SU-DHL-6 (cell line): ENCODE results near the gene ZDHHC19.

ENCODE experiments used
- H2AFZ ChIP-seq: fragments of 200-600 bp; sonication (generic); 2 replicates; pipeline ENCODE4 v1.6.1; 2014; ENCODE audit warnings: low read depth, mild to moderate bottlenecking, moderate library complexity, mixed read lengths, antibody characterized with exemption, low read length; ENCODE audit not compliant: severe bottlenecking
- H3F3A ChIP-seq: fragments of 200-600 bp; shearing (Covaris generic); 2 replicates; pipeline ENCODE4 v1.6.0; 2016; ENCODE audit warnings: antibody characterized with exemption, mild to moderate bottlenecking; ENCODE audit not compliant: insufficient read depth
- H3K27ac ChIP-seq: fragments of 200-600 bp; sonication (generic); 2 replicates; pipeline ENCODE4 v1.5.1; 2016; ENCODE audit warnings: low read depth, mild to moderate bottlenecking, low read length, moderate library complexity, mixed read lengths
- H3K27me3 ChIP-seq: fragments of 200-600 bp; sonication (generic), shearing (Covaris generic); 2 replicates; pipeline ENCODE4 v1.6.0; 2014; ENCODE audit warnings: mild to moderate bottlenecking, low read length
- H3K36me3 ChIP-seq: fragments of 200-600 bp; sonication (generic); 2 replicates; pipeline ENCODE4 v1.6.1; 2014; ENCODE audit warnings: mild to moderate bottlenecking, low read length, mixed read lengths
- H3K4me2 ChIP-seq: fragments of 300-600, 200-600 bp; shearing (Covaris generic), sonication (generic); 2 replicates; pipeline ENCODE4 v1.6.0; 2014; ENCODE audit warnings: low read length, low read depth, mild to moderate bottlenecking; ENCODE audit not compliant: poor library complexity, severe bottlenecking
- H3K4me3 ChIP-seq: fragments of 200-600 bp; sonication (generic); 2 replicates; pipeline ENCODE4 v1.5.1; 2014; ENCODE audit warnings: antibody characterized with exemption, low read length, mild to moderate bottlenecking, mixed read lengths; ENCODE audit not compliant: insufficient read depth, poor library complexity, severe bottlenecking
- H3K79me2 ChIP-seq: fragments of 200-600 bp; sonication (generic); 2 replicates; pipeline ENCODE4 v1.6.1; 2014; ENCODE audit warnings: mild to moderate bottlenecking, low read length, moderate library complexity; ENCODE audit not compliant: insufficient read depth
- H3K9ac ChIP-seq: fragments of 200-600 bp; sonication (generic); 2 replicates; pipeline ENCODE4 v1.7.0; 2014; ENCODE audit warnings: mild to moderate bottlenecking, low read length
- H3K9me2 ChIP-seq: fragments of 200-600 bp; sonication (generic); replicated peaks from 2 replicates; pipeline ENCODE4 v1.6.1; 2014; ENCODE audit warnings: low read length; ENCODE audit not compliant: insufficient read depth
- H3K9me3 ChIP-seq: fragments of 200-600 bp; sonication (generic); 2 replicates; pipeline ENCODE4 v1.6.1; 2014; ENCODE audit warnings: low read length, mixed read lengths; ENCODE audit not compliant: insufficient read depth
- H4K20me1 ChIP-seq: fragments of 200-600 bp; sonication (generic); 2 replicates; pipeline ENCODE4 v1.6.1; 2014; ENCODE audit warnings: low read depth, mild to moderate bottlenecking, antibody characterized with exemption, low read length, moderate library complexity, mixed read lengths
- CTCF ChIP-seq: fragments of 200-600 bp; sonication (generic); IDR thresholded peaks from one replicate; pipeline ENCODE4 v1.5.1; 2017; ENCODE audit warnings: antibody characterized with exemption, mild to moderate bottlenecking, low read length, moderate library complexity; ENCODE audit not compliant: insufficient read depth, poor library complexity, severe bottlenecking
- EZH2phosphoT487 ChIP-seq: fragments of 200-600 bp; sonication (generic), shearing (Covaris generic); conservative IDR thresholded peaks from 2 replicates; pipeline ENCODE4 v1.6.1; 2018; ENCODE audit warnings: mild to moderate bottlenecking, antibody characterized with exemption, low read length, moderate library complexity, mixed read lengths

Gene ZDHHC19

GRCh38 chr3:196241704-196242103, 30.5 kb upstream of the ZDHHC19 start:
- no peak overlapping the region for H3K4me3 ChIP-seq
- H3K9me3 ChIP-seq: no peaks in the 10 kb centered on the region
- H3K9me2 ChIP-seq: no peaks in the 10 kb centered on the region
- H3K36me3 ChIP-seq: no peaks in the 10 kb centered on the region
- no peak overlapping the region for H3K9ac ChIP-seq
- H3K79me2 ChIP-seq: no peaks in the 10 kb centered on the region
- no peaks in the 10 kb centered on the region for H4K20me1 ChIP-seq
- H2AFZ ChIP-seq: no peak overlapping the region
- H3K27ac ChIP-seq: no peak overlapping the region
- no peaks in the 10 kb centered on the region for H3F3A ChIP-seq
- no peak overlapping the region for H3K4me2 ChIP-seq
- H3K27me3 ChIP-seq: no peaks in the 10 kb centered on the region
- TF ChIP-seq CTCF (no peak), EZH2phosphoT487 (no peak)

DNA sequence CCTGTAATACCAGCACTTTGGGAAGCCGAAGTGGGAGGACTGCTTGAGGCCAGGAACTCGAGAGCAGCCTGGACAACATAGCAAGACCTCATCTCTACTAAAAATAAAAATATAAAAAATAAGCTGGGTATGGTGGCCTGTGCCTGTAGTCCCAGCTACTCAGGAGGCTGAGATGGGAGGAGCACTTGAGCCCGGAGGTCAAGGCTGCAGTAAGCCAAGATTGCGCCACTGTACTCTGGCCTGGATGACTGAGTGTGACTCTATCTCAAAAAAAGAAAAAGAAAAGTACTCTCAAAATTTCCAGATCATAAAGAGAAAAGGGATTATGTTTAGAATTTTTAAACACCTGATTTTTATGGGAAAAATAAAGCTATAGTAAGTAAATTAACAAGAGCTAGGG, 29.2 kb upstream of the ZDHHC19 start:
- no peak overlapping the region for H3K4me2 ChIP-seq
- no peaks in the 10 kb centered on the region for H3K9me2 ChIP-seq
- no peaks in the 10 kb centered on the region for H3F3A ChIP-seq
- H3K27me3 ChIP-seq: no peaks in the 10 kb centered on the region
- H3K9me3 ChIP-seq: no peaks in the 10 kb centered on the region
- TF ChIP-seq EZH2phosphoT487 (no peak), CTCF (no peak)
- no peaks in the 10 kb centered on the region for H3K79me2 ChIP-seq
- no peaks in the 10 kb centered on the region for H4K20me1 ChIP-seq
- no peak overlapping the region for H3K4me3 ChIP-seq
- no peaks in the 10 kb centered on the region for H3K36me3 ChIP-seq
- H3K9ac ChIP-seq: no peak overlapping the region
- no peak overlapping the region for H2AFZ ChIP-seq
- H3K27ac ChIP-seq: no peak overlapping the region

DNA sequence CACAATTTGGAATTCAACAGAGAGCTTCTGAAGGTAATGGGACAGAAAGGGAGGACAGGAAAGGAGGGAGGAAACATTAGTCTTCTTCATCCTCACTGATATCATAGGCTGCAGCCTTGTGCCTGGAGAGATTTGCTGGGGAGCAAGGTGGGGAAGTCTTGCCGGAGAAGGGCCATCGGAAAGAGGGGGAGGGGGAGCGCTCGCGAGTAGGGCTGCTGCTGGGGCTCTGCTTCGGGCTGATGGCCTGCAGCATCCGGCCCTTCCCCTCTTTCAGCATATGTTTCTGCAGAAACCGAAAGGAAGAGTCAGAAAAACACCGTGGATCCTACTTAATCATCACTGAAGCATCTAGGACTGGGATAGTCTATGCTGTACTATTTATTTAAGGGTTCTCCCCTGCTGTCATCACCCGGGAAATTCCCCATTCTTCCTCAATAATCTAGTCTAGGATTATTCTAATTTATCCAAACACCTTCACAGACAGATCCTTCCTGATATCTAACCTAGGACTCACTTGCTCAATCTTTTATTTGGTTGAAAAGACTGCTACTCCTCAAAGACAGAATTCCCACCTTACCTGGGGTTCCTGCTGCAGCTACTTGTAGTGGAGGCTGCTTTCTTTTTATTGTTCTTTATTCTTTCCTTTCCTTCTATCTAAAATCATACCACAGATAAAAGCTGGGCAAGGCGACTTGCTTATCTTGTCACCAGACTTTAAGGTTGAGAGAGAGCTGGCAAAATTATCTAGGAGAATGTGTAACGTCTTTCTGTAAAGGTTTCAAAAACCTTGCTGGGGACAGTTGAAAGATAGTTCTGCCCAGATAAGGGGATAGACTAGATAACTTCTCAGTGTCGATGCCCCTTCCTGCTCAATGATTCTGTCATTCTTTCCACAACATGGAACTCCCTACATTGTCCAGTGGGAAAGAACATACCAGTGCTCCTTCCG, 27.7 kb upstream of the ZDHHC19 start:
- Histone ChIP-seq H3K9me2 (no peaks in the 10 kb centered on the region), H3F3A (no peaks in the 10 kb centered on the region), H3K27me3 (no peaks in the 10 kb centered on the region), H3K36me3 (no peaks in the 10 kb centered on the region), H3K9me3 (no peaks in the 10 kb centered on the region), H3K27ac (no peak overlapping the region), H3K4me3 (no peak overlapping the region), H2AFZ (no peak overlapping the region), H3K9ac (no peak overlapping the region), H3K79me2 (no peaks in the 10 kb centered on the region), H3K4me2 (no peak overlapping the region), H4K20me1 (no peaks in the 10 kb centered on the region)
- TF ChIP-seq CTCF (no peak), EZH2phosphoT487 (no peak)
